Posterior cingulate gyrus (tissue), 11 donors: ENCODE data around the gene ARL15.
"Not testable (repeated sequence)": the region's sequence is repeated elsewhere in the genome, so short reads cannot be mapped to it uniquely, and the experiment has no call there.

Experiments
- DNase-seq, 10 donors: peaks; one replicate each; pipeline versions ENCODE4 v3.0.0 to v3.0.0-alpha.2; 2020 to 2021; ENCODE audit warnings: mixed read lengths in 3 of 10
- intact Hi-C: fragments of 100-400 bp; cut with DNase I; formaldehyde crosslinking; loops from one replicate; pipeline ENCODE4 v1.15.1; 2023

Gene ARL15

GRCh38 chr5:54062958-54063357, 247.4 kb downstream of the ARL15 start:
- no peak for DNase-seq
- intact Hi-C loops: no loop called here

DNA sequence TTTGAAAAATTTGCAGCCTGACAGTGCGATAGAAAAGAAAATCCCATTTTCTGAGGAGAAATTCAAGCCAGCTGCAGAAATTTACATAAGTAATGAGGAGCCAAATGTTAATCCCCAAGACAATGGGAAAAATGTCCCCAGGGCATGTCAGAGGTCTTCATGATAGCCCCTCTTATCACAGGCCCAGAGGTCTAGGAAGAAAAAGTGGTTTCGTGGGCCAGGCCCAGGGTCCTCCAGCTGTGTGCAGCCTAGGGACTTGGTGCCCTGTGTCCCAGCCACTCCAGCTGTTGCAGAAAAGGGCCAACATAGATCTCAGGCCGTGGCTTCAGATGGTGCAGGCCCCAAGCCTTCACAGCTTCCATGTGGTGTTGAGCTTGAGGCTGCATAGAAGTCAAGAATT, 249.5 kb downstream of the ARL15 start:
- intact Hi-C loops, DNase-seq: not testable (repeated sequence)

- DNase-seq: no peak
- intact Hi-C loops: no loop called here
Observed at GRCh38 chr5:54049963-54050362, 260.4 kb downstream of the ARL15 start.

DNA sequence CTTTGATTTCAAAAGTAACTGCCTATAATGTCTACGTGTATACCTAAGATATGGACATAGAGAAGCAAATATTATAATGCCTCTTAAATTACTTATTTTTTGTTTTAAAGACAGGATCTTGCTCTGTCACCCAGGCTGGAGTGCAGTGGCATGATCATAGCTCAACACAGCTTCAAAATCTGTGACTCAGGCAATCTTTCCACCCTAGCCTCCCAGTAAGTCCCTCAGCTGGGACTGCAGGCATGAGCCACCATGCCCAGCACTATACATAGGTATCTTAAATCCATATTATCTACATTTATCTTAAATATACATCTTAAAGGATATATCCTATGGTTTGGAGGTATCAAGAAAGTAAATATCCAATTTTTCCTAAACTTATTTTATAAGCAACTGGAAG, 261.2 kb downstream of the ARL15 start:
- DNase-seq: no peak
- intact Hi-C loops: no loop called here

DNA sequence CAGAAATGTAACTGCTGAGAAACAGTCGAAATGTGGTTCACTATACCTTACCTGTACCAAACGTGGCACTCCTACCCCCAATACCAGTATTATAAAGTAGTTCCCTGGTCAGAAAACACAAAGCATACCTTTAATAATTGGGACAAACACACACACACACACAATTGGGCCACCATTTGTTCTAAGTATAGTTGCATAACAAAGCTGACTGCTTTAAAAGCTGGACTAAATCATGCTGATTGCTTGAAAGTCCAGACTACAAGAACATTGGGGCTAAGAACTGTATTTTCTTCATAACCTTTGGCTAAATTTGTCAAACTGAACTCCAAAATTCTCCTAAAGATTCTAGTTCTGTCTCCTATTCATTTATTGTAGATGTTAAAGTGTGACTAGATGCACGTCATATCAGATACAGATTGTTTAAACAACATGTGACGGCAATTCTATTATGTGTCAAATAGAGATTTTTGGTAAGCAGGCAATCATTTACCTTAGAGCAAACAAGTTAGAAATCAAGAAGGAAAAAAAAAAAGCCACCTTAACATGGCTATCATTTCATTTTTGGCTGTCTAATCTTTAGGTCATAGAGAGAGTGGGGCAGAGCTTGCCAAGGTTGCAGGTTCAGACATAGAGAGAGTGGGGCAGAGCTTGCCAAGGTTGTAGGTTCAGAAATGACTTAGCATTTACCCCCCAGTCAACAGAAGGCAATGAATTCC, 265.1 kb downstream of the ARL15 start:
- DNase-seq: no peak

GRCh38 chr5:54044276-54044675, 266.1 kb downstream of the ARL15 start:
- DNase-seq, intact Hi-C loops: not testable (repeated sequence)

More for the DNA sequence above, 265.1 kb downstream of the ARL15 start:
- intact Hi-C loops: no loop called here

GRCh38 chr5:54040804-54041203, 269.6 kb downstream of the ARL15 start:
- DNase-seq: no peak
- intact Hi-C loops: no loop called here

DNA sequence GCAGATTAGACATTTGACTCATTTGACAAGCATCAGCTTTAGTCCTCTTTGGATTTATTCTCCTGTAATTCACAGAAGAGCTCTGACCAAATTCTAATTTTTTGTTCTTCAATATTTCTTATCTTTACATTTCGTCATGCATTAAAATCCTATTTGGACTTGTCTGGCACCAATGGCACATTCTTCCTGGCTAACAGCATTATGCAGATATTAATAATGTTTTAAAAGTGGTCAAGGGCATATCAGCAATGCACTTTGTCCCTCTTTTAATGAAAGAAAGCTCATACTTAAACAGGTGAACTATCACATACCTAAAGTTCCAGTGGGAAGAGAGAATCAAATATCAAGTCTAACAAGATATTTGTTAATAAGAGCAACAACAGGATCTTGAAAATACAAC, 270.4 kb downstream of the ARL15 start:
- intact Hi-C loops: no loop called here
- no peak for DNase-seq

GRCh38 chr5:54037205-54037604, 273.2 kb downstream of the ARL15 start:
- intact Hi-C loops: no loop called here
- no peak for DNase-seq

- intact Hi-C loops: no loop called here
- DNase-seq: no peak
Observed at GRCh38 chr5:54030981-54031380, 279.4 kb downstream of the ARL15 start.

DNA sequence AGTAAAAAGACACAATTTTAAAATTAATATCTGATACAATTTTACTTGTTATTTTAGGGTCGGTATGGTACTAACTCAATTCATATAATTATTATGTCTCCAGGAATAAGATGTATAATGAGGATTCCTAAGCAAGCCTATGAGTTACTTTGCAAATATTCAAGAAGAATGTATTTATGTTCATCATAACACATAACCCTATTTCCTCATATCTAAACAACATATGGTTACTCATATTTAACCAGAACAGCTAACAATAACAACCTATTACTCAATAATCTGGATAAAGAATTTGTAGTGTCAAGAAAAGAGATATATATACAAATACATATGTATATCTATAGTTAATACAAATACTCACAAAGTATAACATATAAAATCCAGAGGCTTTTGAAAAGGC, 285.9 kb downstream of the ARL15 start:
- DNase-seq: no peak
- intact Hi-C loops: no loop called here

GRCh38 chr5:54022223-54022622, 288.1 kb downstream of the ARL15 start:
- intact Hi-C loops: no loop called here
- DNase-seq: no peak

DNA sequence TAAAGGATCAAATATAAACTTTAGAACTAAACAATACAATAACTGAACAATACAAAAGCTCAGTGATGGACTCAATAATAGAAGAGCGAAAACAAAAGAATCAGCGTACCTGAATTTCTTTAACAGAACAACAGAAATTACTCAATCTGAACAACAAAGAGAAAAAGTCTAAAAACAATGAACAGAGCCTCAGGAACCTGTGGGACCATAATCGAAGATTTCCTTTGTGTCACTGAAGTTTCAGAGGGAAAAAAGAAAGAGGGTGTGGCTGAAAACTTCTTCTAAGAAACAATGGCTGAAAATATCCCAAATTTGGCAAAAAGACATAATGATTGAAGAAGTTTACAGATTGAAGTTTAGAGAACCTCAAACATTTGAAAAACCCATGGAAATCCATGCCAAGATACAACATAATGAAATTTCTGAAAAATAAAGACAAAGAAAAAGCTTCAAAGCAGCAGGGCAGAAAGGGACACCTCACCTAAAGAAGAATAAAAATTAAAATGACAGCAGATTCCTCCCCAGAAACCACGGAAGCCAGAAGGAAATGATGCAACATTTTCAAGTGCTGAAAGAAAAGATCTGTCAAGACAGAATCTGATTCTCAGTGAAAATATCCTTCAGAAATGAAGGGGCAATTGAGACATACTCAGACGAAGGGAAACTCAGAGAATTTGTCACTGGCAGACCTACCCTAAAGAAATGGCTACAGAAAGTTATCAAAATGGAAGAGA, 288.8 kb downstream of the ARL15 start:
- DNase-seq: no peak
- intact Hi-C loops: no loop called here

DNA sequence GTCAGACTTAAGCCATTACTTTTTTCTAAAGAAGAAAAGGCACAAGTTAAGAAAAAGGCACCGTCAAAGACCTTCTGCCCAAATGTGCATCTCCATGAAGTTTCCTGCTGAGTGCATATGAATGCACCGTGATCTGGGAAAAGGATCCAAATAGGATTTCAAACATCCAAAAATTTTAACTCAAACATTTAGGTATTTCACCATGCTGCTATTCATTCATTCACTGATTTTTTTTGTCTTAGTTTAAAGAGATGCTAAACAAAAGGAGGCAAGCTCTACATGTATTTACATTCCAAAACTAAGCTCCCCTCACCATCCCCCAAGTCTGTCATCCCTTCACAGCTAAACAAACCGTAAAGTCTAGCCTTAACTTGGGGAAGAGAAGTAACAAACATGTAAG, 291.9 kb downstream of the ARL15 start:
- intact Hi-C loops: no loop called here
- DNase-seq: no peak

GRCh38 chr5:54017580-54017979, 292.8 kb downstream of the ARL15 start:
- intact Hi-C loops: no loop called here
- no peak for DNase-seq

DNA sequence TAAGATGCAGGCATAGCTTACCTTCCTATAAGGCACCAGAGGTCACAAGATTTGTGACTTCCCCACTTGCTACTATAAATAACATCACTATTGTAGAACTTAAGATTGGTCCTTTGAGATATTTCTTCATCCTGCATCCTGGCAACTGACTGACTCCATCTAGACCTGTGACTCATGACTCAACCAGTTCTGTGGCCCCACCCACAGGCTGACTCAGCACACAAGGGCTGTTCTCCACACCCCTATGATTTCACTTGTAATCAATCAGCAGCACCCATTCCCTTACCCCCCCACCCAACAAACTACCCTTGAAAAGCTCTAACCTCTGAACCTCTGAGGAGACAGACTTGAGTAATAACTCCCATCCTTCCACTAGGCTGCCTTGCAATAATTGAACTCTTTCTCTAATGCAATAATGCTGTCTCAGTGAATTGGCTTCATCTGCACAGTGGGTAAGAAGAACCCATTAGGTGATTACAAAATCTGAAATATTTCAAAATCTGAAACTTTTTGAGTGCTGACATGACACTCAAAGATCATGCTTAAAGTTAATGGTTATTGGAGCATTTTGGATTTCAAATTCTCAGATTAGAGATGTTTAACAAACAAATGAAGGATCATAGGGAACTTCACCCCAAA, 296.7 kb downstream of the ARL15 start:
- intact Hi-C loops: no loop called here

DNA sequence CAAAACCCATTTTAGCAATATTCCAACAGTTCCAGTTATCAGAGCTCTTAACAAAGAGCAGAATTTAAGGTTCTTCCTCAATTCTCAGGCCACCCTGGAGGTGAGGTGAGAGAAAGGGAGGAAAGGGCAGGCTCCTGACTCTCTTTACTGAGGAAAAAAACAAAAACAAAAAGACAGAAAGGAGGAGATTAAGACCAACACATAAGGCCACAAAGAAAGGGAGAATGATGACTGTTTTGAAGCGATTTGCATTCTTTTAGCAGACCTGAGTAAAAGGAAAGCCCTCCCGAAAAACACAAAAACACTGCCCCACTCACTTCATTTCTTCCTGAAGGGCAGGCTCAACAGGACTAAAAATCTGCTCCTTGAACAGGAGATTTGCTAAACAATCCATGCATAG, 300.5 kb downstream of the ARL15 start:
- no peak for DNase-seq
- intact Hi-C loops: no loop called here

More for the DNA sequence above, 296.7 kb downstream of the ARL15 start:
- DNase-seq: no peak

- intact Hi-C loops: no loop called here
- DNase-seq: no peak
Observed at GRCh38 chr5:54009357-54009756, 301.0 kb downstream of the ARL15 start.

DNA sequence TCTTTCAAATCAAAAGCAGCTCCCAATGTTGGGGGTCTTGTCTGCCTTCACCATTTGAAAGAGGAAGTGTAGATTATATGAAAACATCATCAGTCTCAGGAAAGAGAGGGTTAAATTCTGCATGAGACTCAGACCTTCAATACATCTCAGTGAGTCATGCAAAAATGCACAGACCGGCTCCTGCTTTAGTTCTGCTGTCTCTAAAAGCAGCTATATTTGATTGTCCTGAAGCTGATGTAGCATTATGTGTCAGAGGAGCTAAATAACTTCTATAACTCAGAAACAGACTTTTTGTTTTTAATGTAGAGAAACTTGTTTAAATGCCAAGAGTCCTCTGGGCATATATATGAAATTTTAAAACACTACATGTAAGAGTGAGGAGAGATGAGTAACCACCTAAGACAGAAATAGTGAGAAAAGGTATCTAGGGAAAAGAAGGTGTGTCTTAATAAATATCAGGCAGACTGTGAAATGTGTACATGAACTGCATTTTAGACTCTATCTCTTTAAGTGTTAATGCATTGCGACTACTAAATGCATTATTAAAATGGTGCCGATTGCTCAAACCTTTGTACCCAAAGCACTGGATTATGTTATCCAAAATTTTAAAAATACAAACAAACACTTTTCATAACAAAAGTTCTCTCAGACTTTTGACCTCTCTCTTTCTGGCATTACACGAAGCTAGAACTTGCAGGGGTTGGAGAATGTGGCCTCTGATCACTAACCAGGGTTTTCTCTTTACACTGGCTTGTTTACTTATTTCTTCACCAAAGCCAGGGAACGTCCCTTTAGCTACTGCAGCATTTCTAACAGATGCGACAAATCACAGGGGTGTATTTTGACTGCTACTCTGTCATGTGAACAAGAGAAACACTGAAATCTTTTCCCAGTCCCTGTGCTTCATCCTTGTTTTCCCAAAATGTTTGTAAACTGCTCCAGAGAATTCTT, 302.3 kb downstream of the ARL15 start:
- DNase-seq: peak in 1 of 10 donors; percentile 19
- intact Hi-C loops: no loop called here

DNA sequence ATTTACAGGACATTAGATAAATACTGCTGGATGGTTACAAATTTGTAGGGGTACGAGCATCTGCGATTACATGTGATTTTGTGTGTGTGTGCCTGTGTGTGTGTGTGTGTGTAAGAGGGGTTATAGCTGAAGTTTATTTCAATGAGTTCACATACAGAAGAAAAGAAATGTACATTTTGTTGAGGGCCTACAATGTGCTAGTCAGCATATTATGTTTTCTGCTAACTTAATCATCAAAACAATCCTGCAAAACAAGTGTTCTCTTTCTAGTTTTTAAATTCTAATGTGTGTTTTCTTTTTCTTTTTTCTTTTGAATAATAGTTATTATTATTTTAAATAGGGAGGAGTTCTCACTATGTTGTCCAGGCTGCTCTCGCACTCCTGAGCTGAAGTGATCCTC, 305.7 kb downstream of the ARL15 start:
- intact Hi-C loops: no loop called here
- no peak for DNase-seq

DNA sequence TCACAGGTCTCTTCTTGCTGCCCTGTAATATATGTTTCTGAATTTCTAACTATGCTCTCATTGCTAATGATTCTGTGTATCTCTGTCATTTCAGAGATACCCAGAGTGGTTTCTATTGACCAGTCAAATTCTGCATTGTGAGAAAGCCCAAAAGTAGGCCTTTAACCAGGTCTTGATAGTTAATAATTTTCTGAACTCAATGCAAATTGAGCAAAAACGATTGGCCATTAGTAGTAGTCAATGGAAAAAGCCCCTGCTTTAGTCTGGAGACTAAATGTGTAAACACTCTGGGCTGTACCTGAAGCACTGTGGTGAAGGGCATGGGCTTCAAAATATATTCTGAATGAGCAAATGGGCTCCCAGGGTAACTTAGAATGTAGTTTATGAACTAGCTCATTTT, 307.6 kb downstream of the ARL15 start:
- intact Hi-C loops: no loop called here
- DNase-seq: no peak
